ENCODE data around the gene TAF7L.
"Not testable (repeated sequence)": the region's sequence is repeated elsewhere in the genome, so short reads cannot be mapped to it uniquely, and the experiment has no call there.

TAF7L gene

GRCh38 chrX:101290957-101291603 lies at the start of gene TAF7L:
Gene TAF7L, minus strand, starts transcription at chrX:101291334. Its CDS starts 3,791 bp downstream, at chrX:101287543.
- DNase-seq, result no peak

GRCh38 chrX:101337776-101338271 lies 46.7 kb upstream of the TAF7L start:
- DNase-seq, result no peak

GRCh38 chrX:101334310-101334709 lies 43.2 kb upstream of the TAF7L start:
- DNase-seq, result not testable (repeated sequence)

- not testable (repeated sequence) for DNase-seq
Observed at GRCh38 chrX:101326600-101326999, 35.5 kb upstream of the TAF7L start.

- no peak for DNase-seq
Observed at GRCh38 chrX:101303790-101304189, 12.7 kb upstream of the TAF7L start.

- not testable (repeated sequence) for DNase-seq
Observed at GRCh38 chrX:101295603-101296002, 4.5 kb upstream of the TAF7L start.

GRCh38 chrX:101287402-101287801 lies 3.7 kb downstream of the TAF7L start:
- no peak for DNase-seq

GRCh38 chrX:101276238-101276637 lies 14.9 kb downstream of the TAF7L start:
- DNase-seq, result no peak

GRCh38 chrX:101274198-101274597 lies 16.9 kb downstream of the TAF7L start:
- no peak for DNase-seq

- no peak for DNase-seq
Observed at GRCh38 chrX:101265869-101266428, 25.2 kb downstream of the TAF7L start.

- DNase-seq, result no peak
Observed at GRCh38 chrX:101263766-101264165, 27.4 kb downstream of the TAF7L start.

GRCh38 chrX:101262590-101262989 lies 28.5 kb downstream of the TAF7L start:
- no peak for DNase-seq

- DNase-seq, result no peak
Observed at GRCh38 chrX:101260435-101260834, 30.7 kb downstream of the TAF7L start.

GRCh38 chrX:101258259-101258581 lies 32.9 kb downstream of the TAF7L start:
- DNase-seq, result no peak

GRCh38 chrX:101257448-101258258 lies 33.5 kb downstream of the TAF7L start:
- DNase-seq, result no peak

- no peak for DNase-seq
Observed at GRCh38 chrX:101252634-101253033, 38.5 kb downstream of the TAF7L start.

- DNase-seq, result no peak
Observed at GRCh38 chrX:101241531-101241930, 49.6 kb downstream of the TAF7L start.

GRCh38 chrX:101237041-101237440 lies 54.1 kb downstream of the TAF7L start:
- no peak for DNase-seq

GRCh38 chrX:101232316-101232715 lies 58.8 kb downstream of the TAF7L start:
- no peak for DNase-seq

- no peak for DNase-seq
Observed at GRCh38 chrX:101231080-101231479, 60.1 kb downstream of the TAF7L start.

GRCh38 chrX:101230636-101231035 lies 60.5 kb downstream of the TAF7L start:
- no peak for DNase-seq

- no peak for DNase-seq
Observed at GRCh38 chrX:101229170-101229569, 62.0 kb downstream of the TAF7L start.

- no peak for DNase-seq
Observed at GRCh38 chrX:101223226-101223625, 67.9 kb downstream of the TAF7L start.

- no peak for DNase-seq
Observed at GRCh38 chrX:101220662-101221260, 70.4 kb downstream of the TAF7L start.
